T-helper 17 cell (primary cell): ENCODE data around the gene ACOX2. TPM values are rescaled to one million over a fixed set of nuclear protein-coding genes. Genes with fewer than 3 reads are reported as not detected.

Experiments
- ATAC-seq: fragments of 150-1000 bp; cut with Tn5 transposase; 2 replicates; pipeline ENCODE4 v1.10.0; 2021; ENCODE audit warnings: mild to moderate bottlenecking, moderate library complexity
- DNase-seq, 3 donors: peaks; one replicate each; pipeline versions ENCODE4 v3.0.0 to v3.0.0-alpha.2; 2020 to 2021
- H3K9me3 ChIP-seq: one replicate; pipeline ENCODE4 v1.7.0; 2013; ENCODE audit warnings: low read length, mild to moderate bottlenecking; ENCODE audit not compliant: control insufficient read depth, poor library complexity, severe bottlenecking
- H3K27ac Mint-ChIP-seq: one replicate; pipeline ENCODE4 v1.8.0; 2022; ENCODE audit warnings: mild to moderate bottlenecking, moderate library complexity, mixed read lengths
- H3K27me3 Mint-ChIP-seq: one replicate; pipeline ENCODE4 v1.8.0; 2022; ENCODE audit warnings: mixed read lengths
- H3K36me3 Mint-ChIP-seq: one replicate; pipeline ENCODE4 v1.8.0; 2022; ENCODE audit warnings: low read depth, mixed read lengths
- H3K4me1 Mint-ChIP-seq: one replicate; pipeline ENCODE4 v1.8.0; 2022; ENCODE audit warnings: mild to moderate bottlenecking, mixed read lengths
- H3K4me3 Mint-ChIP-seq: one replicate; pipeline ENCODE4 v1.8.0; 2022; ENCODE audit warnings: mild to moderate bottlenecking, moderate library complexity, mixed read lengths
- total RNA-seq, 4 donors: library from RNA in 2 of 4; stranded (reverse) in 2 of 4; gene quantifications; one replicate each; pipeline ENCODE4 v1.2.3 and lab custom pipeline; 2022 to 2026

ACOX2 gene
- not detected for total RNA-seq
- total RNA-seq (lab: John Stamatoyannopoulos, UW) = 0 reads per million in 2 donors

DNA sequence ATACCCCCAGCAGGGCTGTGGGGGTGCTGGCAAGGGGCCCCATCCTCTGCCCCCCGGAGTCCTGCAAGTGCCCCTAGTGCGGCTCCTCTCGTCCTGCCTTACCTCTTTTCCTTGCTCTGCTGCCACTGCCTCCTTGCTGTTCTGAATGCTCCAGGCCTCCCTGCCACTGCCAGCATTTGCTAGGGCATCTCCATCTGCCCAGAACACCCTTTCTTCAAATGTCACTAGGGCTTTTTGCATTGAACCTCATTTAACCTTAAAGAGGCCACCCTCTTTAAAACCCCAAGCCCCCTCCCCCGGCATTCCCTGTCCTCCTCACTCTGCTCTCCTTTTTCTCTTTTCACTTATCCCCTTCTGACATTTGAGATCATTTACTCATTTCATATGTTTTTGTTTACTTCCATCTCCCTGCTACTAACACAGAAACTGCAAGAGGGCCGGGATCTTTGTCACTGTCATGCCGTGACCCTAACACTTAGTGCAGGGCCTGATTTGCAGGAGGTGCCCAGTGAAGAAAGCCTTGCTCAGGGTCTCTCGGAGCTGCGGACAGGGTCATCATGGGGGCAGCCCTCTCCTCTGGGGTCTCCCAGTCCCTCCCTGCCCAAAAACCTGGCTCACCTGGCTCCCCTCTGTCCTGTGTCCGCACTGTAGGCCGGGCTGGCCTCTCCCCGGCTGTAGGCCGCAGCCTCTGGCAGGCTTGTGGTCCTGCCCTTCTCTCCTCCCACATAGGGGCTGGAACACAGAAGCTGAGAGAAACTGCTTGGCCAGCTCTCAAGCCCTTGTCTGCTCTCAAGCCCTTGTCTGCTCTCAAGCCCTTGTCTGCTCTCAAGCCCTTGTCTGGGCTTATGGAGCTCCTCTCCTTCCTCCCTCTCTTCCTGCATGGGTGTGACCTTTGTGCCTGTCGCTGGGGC is at the start of gene ACOX2:
Gene ACOX2, minus strand, starts transcription at position 690 of the 911 bp plus-strand sequence. CDS start 2,084 bp downstream, outside the sequence.
- Mint-ChIP-seq H3K27me3 (no peaks in the 10 kb centered on the region), H3K36me3 (peaks cover 3% of the 10 kb centered on the region), H3K4me1 (peaks cover 21% of the 10 kb centered on the region), H3K27ac (no peak within 1 kb of the TSS), H3K4me3 (no peak within 1 kb of the TSS)
- no peak for DNase-seq
- no peak for ATAC-seq
- no peaks in the 10 kb centered on the region for H3K9me3 ChIP-seq

DNA sequence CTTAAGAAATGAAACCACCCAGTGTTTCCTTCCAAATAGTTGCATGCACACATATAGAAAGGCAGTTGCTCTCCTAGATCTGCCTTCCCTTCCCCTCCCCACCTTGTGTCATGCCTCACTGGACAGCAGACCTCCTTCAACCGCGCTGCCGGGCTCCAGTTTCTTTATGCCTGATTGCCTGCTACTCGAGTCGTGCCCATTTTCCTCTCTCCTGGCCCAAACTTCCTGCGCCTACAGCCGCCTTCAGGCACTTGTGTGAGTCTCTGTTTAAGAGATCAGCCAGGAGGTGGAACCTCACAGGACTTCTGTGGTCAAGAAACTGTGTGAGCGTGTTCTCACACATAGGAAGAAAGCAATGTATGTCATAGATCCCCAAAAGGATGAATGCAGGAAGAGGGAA is 49.0 kb upstream of the ACOX2 start:
- no peak for ATAC-seq
- no peaks in the 10 kb centered on the region for H3K9me3 ChIP-seq
- peak overlapping the region; percentile 3 for H3K27ac Mint-ChIP-seq
- DNase-seq = no peak
- H3K27me3 Mint-ChIP-seq = peaks cover 53% of the 10 kb centered on the region
- peak overlapping the region; percentile 92 for H3K4me3 Mint-ChIP-seq
- peaks cover 19% of the 10 kb centered on the region for H3K4me1 Mint-ChIP-seq
- peaks cover 5% of the 10 kb centered on the region for H3K36me3 Mint-ChIP-seq

DNA sequence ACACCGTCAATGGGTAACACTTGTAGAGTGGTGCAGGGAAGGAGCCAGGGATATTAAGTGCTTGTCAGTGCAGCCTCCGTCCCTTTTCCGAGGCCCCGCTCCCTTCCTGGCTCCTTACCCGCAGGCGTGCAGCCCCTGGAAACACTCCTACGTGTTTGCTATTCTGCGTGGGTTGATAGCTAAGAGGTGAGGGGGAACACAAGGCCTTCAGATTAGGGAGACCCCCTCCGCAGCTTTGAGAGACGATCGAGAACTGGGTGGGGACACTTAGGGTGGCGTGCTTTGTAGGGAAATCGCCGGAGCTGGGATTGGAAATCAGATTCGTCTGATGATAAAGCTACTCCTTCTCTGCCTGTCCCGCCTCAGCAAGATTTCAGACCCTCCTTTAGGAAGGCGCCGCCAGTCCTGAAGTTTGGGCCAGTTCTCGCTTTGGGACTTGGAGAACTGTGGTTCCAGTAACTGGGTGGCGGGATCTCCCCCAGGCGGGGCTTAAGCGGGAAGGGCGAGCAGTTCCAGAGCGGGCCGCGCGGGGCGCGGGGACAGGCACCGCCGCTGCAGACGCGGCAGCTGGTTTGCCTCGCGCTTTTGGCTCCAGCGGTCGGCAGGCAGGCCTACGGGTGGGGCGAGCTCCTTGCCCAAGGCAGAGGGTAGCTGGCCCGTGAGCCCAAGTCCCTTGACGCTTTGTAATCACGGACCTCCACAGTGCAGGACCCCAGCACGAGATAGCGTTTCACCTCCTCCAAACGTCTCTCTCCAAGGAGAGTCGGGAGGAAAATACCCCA is 48.2 kb upstream of the ACOX2 start:
- Mint-ChIP-seq H3K27ac (peak overlapping the region; percentile 10), H3K4me3 (peak overlapping the region; percentile 92), H3K27me3 (peaks cover 53% of the 10 kb centered on the region), H3K36me3 (peaks cover 5% of the 10 kb centered on the region), H3K4me1 (peaks cover 19% of the 10 kb centered on the region)
- DNase-seq (peak; percentile 25 to 41 (median 30)), ATAC-seq (peak; percentile 95)
- H3K9me3 ChIP-seq = no peaks in the 10 kb centered on the region

DNA sequence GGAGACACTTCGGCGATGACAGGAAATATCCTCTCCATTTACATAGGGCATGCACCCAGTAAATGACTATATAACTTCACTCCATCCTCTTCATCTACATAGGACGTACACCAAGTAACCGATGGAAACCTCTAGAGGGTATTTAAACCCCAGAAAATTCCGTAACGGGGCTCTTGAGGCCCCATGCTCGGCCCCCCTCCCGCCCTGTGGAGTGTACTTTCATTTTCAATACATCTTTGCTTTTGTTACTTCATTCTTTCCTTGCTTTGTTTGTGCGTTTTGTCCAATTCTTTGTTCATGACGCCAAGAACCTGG is 47.7 kb upstream of the ACOX2 start:
- Mint-ChIP-seq H3K27me3 (peaks cover 53% of the 10 kb centered on the region), H3K4me3 (peak overlapping the region; percentile 92), H3K36me3 (peaks cover 5% of the 10 kb centered on the region), H3K4me1 (peaks cover 19% of the 10 kb centered on the region), H3K27ac (peak overlapping the region; percentile 10)
- DNase-seq = no peak
- ATAC-seq = peak; percentile 33
- H3K9me3 ChIP-seq = no peaks in the 10 kb centered on the region

DNA sequence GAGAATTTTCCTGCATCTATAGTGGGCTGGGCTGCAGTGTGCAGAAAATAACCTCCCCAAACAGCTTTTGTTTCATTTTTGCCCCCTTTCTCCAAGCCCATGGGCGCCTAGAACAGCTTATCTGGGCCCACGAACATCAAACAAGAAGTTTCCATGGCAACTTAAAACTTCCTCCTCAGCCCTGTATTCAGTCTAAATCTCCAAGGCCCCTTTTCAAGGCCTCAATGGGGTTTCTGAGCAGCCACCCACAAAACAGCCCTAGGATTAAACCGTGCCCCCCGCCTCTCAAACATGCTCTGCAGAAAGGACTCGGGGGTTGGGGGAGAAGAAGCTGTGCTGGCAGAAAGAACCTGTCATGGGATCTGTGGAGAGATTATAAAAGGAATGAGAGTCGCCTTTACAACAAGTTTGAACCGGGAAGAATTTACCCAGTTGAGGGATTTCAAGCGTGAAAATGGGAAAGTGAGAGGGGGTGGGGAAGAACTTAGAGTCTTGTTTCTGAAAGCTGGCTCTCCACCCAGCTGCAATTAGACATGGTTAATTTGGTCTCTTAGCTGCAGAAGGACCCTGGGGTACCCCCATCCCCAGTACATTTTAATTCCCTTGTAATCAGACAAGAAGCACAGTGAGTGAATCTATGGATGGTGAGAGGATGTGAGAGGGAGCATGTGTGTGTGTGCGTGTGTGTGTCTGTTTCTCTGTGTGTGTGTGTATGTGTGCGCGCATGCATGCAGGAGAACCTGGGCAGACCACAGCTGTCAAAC is 44.5 kb upstream of the ACOX2 start:
- H3K27ac Mint-ChIP-seq = no peak overlapping the region
- peak overlapping the region; percentile 37 for H3K4me3 Mint-ChIP-seq
- H3K27me3 Mint-ChIP-seq = peaks cover 42% of the 10 kb centered on the region
- DNase-seq (no peak), ATAC-seq (no peak)
- H3K36me3 Mint-ChIP-seq = peaks cover 5% of the 10 kb centered on the region
- no peaks in the 10 kb centered on the region for H3K9me3 ChIP-seq
- H3K4me1 Mint-ChIP-seq = peaks cover 19% of the 10 kb centered on the region

DNA sequence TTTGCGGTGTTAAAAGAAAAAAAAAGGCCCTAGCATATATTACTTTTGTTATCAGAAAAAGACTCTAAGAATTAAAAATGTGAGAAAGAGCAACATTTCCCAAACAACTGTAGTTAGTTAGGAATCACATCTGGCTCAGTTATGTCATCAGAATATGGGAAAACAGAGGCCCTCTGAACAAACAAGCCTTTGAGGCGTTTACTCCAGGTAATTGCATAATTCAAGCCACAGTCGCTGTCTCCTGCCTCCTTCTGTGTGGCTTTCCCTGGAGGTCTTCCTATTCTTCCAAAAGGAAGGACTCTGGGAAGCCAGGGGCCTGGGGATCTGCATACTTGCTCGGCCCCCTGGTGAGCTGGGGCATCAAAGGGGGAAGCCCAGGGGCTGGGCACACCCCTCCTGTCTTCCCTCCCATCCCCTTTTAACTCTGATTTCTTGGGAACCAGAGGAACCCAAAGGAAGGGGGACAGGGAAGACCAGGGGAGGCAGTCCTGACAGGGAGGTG is 43.9 kb upstream of the ACOX2 start:
- no peaks in the 10 kb centered on the region for H3K9me3 ChIP-seq
- Mint-ChIP-seq H3K27ac (no peak overlapping the region), H3K4me1 (peaks cover 12% of the 10 kb centered on the region), H3K36me3 (peaks cover under 1% of the 10 kb centered on the region), H3K27me3 (peaks cover 35% of the 10 kb centered on the region), H3K4me3 (no peak overlapping the region)
- DNase-seq (no peak), ATAC-seq (no peak)

DNA sequence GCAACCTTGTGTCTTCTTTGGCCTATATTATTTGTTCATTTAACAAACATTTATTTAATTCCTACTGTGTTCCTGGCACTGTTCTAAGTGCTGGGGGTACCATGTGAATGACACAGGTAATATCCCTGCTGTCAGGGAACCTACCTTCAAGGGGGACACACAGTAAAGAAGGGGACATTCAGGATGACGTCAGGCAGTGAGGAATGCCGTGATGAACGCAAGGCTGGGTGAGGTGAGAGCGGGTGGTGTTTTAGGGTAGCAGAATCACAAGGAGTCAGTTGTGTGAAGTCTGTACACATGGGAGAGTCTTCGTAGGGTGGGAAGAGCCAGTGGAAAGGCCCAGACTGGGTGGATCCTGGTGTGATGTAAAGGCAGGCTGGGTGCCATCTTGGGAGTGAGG is 41.9 kb upstream of the ACOX2 start:
- peaks cover 26% of the 10 kb centered on the region for H3K27me3 Mint-ChIP-seq
- H3K27ac Mint-ChIP-seq = no peak overlapping the region
- no peaks in the 10 kb centered on the region for H3K4me1 Mint-ChIP-seq
- DNase-seq (no peak), ATAC-seq (no peak)
- H3K9me3 ChIP-seq = no peaks in the 10 kb centered on the region
- H3K36me3 Mint-ChIP-seq = no peaks in the 10 kb centered on the region
- no peak overlapping the region for H3K4me3 Mint-ChIP-seq

DNA sequence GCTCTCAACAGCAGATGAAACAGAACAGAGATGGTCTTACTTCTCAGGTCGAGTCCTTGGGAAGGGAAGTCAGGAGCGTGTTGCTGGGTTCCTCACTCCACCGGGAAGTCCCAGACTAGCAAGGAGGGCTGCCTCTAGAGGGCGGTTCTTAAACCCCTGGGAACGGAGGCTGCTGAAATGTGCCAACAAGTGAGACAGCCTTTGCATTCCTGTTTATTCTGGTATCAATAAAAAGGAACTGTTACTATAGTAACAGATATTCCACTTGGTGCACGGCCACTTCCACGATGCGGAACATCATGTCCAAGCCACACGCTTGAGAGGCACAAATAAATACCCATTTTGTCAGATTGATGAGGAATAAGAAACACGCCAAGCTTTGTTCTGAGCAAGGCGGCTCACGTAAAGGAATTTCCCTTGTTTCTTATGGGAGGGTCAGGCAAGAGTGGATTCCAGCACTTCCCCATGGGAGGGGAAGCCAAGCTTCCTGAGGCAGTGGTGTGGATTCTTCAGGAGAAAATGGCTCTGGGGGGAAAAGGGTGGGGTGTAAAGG is 40.4 kb upstream of the ACOX2 start, which contains the start of gene FAM107A:
Gene FAM107A, minus strand, starts transcription at position 123 of the 553 bp plus-strand sequence. CDS start 7,531 bp downstream, outside the sequence.
- Mint-ChIP-seq H3K4me3 (no peak within 1 kb of the TSS), H3K36me3 (no peaks in the 10 kb centered on the region), H3K27ac (no peak within 1 kb of the TSS), H3K4me1 (no peaks in the 10 kb centered on the region), H3K27me3 (peaks cover 27% of the 10 kb centered on the region)
- no peaks in the 10 kb centered on the region for H3K9me3 ChIP-seq
- ATAC-seq (no peak), DNase-seq (no peak)

DNA sequence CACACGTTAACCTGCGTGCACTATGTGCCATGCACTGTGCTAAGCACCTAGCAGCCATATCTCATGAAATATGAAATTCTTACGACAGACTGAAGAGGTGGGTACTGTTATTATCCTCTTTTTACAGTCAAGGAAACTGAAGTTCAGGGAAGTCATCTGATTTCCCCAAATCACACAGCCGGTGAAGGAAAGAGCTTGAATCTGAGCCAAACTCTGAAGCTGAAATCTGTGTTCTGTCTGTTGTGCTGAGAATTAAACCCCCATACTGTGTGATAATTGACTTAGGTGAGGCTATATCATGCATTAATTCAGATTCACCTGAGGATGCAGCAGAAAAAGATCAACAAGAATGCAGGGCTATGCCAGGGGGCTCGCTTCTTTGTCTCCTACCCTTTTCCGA is 39.7 kb upstream of the ACOX2 start:
- DNase-seq (no peak), ATAC-seq (no peak)
- Mint-ChIP-seq H3K27me3 (peaks cover 31% of the 10 kb centered on the region), H3K4me1 (no peaks in the 10 kb centered on the region), H3K36me3 (no peaks in the 10 kb centered on the region), H3K27ac (no peak overlapping the region), H3K4me3 (no peak overlapping the region)
- no peaks in the 10 kb centered on the region for H3K9me3 ChIP-seq

DNA sequence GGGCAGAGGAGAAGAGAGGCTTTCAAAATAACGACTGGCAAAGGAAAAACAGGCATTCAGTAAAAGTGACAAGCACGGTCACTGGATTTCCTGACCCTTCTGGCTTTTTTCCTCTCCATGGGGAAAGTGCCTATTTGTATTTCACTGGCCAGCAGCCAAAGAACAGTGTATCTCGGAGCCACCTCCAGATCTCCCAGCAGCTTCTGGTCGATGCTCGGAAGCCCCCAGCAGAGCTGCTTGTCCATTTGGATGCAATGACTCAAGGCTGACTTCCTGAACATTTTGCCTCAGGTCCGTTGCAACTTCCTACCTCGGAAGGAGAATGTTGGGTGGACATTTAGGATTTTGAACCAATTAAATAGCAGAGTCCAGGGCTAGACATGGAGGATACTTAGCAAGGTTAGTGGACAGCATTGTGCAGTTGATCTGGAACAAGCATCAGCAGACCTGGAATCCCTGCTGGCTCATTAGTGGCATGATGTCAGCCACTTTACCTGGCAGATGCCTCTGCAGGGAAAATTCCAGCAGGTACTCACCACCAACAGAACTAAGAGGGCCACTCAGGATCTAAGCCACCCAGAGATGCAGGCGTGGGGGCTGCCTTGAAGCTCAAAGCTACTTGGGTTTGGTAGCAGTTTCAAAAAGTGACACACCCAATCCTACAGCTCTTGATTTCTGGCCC is 39.1 kb upstream of the ACOX2 start:
- DNase-seq = no peak

DNA sequence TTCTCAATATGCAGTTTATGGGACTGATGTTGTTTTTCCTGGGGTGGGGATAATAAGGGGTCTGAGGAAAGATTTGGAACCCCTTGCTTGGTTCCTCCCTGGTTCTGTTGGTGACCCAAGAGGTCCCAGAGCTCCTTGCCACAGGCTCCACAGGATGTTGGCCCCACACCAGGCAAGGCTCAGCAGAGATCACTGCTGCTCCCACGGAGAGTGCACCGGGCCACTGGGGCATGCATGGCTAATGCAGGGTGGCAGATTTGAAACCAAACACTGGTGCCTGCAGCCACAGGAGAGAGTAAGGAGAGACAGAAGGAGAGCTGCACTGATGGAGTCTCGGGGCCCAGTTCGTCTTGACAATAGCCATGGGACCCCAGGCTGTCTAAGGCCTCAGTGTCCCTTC is 37.7 kb upstream of the ACOX2 start:
- Mint-ChIP-seq H3K27ac (no peak overlapping the region), H3K27me3 (peaks cover 28% of the 10 kb centered on the region), H3K4me1 (no peaks in the 10 kb centered on the region), H3K4me3 (no peak overlapping the region), H3K36me3 (no peaks in the 10 kb centered on the region)
- DNase-seq (no peak), ATAC-seq (no peak)
- H3K9me3 ChIP-seq = no peaks in the 10 kb centered on the region

More for the DNA sequence above, 39.1 kb upstream of the ACOX2 start:
- Mint-ChIP-seq H3K27ac (no peak overlapping the region), H3K4me3 (no peak overlapping the region), H3K36me3 (no peaks in the 10 kb centered on the region), H3K27me3 (peaks cover 28% of the 10 kb centered on the region), H3K4me1 (no peaks in the 10 kb centered on the region)
- ATAC-seq = no peak
- H3K9me3 ChIP-seq = no peaks in the 10 kb centered on the region

DNA sequence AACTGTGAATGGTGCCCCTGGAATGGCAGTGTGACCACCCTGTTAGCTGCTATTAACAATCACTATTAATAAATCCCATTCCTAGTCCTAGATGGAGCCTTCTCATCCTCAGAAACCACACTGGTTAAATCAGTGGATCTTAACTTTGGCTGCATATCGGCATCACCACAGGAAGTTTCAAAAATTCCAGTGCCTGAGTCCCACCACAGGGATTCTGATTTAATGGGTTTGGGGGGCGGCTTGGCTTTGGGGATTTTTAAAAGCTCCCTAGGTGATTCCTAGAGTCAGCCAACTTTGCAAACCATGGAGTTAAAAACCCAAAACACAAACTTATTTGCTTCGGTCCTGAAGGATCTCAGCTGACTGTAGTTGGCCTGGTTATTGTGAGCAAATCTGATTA is 37.1 kb upstream of the ACOX2 start:
- ATAC-seq (no peak), DNase-seq (no peak)
- Mint-ChIP-seq H3K27ac (no peak overlapping the region), H3K4me3 (no peak overlapping the region), H3K27me3 (peaks cover 28% of the 10 kb centered on the region), H3K4me1 (no peaks in the 10 kb centered on the region), H3K36me3 (no peaks in the 10 kb centered on the region)
- no peaks in the 10 kb centered on the region for H3K9me3 ChIP-seq
